Retinal pigment epithelial cell (primary cell): ENCODE measurements around the gene CDH13.

Experiments used
- DNase-seq: peaks from one replicate; pipeline ENCODE4 v3.0.0-alpha.2; 2010; ENCODE audit warnings: low read depth
- H3K4me3 ChIP-seq: 2 replicates; pipeline ENCODE4 v1.5.1; 2011; ENCODE audit warnings: mild to moderate bottlenecking, low read length, control low read depth, moderate library complexity
- TF ChIP-seq, protein P1 (sequence below): conservative IDR thresholded peaks from 2 replicates; pipeline ENCODE4 v1.5.1; 2011; ENCODE audit warnings: low read depth, low read length, control low read depth, inconsistent platforms

The CDH13 gene

DNA sequence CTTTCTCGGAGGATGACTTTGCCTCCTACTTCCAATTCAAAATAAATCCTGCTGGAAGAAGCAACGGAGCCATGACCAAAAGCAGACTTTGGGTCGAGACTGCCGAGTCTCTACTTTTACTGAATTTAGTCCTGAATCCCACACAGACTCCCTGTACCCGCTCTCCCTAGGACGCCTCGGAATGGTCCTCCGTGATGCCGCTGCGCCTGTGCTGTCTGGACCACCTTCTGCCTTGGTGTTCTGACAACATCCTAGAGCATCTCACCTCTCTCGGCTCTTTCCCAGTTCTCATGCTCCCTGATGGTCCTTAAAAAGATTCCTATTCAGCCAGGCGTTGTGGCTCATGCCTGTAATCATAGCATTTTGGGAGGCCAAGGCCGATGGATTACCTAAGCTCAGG is 999.9 kb downstream of the CDH13 start:
- no peak for DNase-seq
- no peak overlapping the region for H3K4me3 ChIP-seq
- TF ChIP-seq, protein P1, sequence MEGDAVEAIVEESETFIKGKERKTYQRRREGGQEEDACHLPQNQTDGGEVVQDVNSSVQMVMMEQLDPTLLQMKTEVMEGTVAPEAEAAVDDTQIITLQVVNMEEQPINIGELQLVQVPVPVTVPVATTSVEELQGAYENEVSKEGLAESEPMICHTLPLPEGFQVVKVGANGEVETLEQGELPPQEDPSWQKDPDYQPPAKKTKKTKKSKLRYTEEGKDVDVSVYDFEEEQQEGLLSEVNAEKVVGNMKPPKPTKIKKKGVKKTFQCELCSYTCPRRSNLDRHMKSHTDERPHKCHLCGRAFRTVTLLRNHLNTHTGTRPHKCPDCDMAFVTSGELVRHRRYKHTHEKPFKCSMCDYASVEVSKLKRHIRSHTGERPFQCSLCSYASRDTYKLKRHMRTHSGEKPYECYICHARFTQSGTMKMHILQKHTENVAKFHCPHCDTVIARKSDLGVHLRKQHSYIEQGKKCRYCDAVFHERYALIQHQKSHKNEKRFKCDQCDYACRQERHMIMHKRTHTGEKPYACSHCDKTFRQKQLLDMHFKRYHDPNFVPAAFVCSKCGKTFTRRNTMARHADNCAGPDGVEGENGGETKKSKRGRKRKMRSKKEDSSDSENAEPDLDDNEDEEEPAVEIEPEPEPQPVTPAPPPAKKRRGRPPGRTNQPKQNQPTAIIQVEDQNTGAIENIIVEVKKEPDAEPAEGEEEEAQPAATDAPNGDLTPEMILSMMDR = no peak

DNA sequence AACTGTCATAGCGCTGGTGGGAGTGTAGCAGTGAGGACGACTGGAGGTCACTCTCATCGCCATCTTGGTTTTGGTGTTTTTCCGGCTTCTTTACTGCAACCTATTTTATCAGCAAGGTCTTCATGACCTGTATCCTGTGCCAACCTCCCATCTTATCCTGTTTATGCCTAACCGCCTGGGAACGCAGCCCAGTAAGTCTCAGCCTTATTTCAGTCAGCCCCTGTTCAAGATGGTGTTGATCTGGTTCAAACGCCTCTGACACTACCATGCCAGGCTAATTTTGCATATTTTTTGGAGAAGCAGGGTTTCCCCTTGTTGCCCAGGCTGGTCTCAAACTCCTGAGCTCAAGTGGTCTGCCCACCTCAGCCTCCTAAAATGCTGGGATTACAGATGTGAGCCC is 1001.2 kb downstream of the CDH13 start:
- H3K4me3 ChIP-seq = no peak overlapping the region
- TF ChIP-seq, protein P1 = no peak
- no peak for DNase-seq

DNA sequence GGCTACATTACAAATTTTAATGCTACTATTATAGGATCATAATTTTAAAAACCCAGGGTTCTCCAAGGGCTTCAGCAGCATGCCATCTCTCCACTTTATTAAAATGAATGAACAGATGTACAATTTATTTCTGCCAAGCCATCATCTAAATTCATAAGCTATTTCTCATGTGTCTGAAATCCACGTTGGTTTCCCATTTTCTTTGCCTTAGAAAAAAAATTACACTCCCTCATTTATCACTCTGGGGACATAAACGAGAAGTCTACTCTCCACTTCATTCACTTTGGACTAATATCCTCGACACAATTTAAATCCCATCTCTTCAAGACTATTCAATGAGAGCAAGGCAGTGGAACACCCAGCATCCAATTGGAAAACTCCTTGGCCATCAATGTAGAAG is 1002.7 kb downstream of the CDH13 start:
- no peak for DNase-seq
- no peak overlapping the region for H3K4me3 ChIP-seq
- TF ChIP-seq, protein P1 = no peak

DNA sequence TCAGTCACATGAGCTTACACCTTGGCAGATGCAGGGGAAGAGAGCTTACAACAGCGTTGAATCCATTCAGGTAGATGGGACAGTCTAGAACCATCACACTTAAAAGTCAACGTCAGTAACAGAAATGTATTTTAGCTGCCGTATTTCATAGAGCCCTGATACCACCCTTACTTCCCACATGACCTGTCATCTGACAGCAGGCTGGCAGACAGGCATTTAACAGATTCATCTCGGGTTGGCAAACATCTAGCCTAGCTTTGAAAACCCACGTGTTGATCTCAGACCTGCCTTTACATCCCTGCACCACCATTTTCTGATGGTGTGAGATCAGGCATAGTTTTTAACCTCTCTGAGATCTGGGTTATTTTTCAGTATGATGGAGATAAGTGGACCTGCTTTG is 1003.1 kb downstream of the CDH13 start:
- no peak overlapping the region for H3K4me3 ChIP-seq
- TF ChIP-seq, protein P1 = no peak
- no peak for DNase-seq

DNA sequence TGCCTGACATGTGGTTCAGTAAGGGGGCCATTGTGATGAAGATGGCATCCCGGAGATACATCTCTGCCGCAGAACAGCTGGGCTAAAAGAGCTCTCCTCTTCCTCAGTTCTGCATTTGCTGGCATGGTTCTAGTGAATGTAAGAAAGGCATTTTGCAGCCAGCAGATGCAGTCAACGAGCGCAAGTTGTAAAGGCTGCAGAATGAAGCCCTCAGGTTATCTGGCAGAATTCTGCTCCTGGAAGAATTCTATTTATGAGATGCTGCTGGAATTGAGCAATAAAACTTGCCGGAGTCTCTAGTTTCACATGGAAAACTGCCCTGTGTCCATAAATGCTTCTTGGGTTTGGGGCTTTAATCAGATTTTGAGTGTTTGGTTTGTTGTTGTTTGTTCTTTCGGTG is 1004.2 kb downstream of the CDH13 start:
- no peak for DNase-seq
- TF ChIP-seq, protein P1 = no peak

DNA sequence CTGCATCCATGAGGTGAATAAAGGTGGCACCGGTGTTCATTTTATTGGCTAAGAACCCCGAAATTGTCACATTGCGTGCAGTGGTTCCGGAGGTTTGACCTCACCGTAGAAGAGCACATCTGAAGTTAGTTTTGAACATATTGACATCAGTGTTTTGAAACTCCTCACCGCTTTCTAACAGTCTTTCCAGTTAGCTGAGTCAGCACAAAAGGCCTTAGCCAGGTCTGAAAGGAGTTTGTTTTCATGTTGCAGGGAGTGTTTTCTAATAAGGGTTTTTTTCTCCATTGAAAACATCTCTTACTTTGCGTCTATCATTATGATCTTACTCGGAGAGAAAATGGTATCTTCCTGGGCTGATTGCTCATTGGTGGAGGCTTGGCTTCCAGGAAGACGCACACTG is 1006.5 kb downstream of the CDH13 start:
- H3K4me3 ChIP-seq = no peak overlapping the region
- no peak for DNase-seq
- TF ChIP-seq, protein P1 = no peak

More for the DNA sequence above, 1004.2 kb downstream of the CDH13 start:
- H3K4me3 ChIP-seq = no peak overlapping the region

DNA sequence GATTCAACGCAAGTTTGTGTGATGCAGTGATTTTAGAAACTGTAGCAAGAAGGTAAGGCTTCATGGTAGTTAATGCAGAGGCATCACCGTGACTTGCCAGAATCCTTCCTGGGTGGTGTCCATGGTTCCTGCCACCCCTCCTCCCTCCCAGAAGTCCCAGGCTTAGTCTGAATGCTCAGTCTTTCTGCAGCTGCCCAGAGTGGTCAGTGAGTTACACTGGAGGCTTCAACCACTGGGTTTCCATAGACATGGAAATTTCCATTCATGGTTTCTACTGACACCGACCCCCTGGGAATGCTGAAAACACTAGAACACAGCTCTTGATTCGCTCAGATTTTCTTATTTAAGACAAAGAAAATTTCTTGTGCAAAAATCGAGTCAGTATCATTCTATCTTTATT is 1021.6 kb downstream of the CDH13 start:
- H3K4me3 ChIP-seq = no peak overlapping the region
- DNase-seq = no peak
- TF ChIP-seq, protein P1 = no peak
